ENCODE measurements around the gene ALKBH3.

Gene ALKBH3

DNA sequence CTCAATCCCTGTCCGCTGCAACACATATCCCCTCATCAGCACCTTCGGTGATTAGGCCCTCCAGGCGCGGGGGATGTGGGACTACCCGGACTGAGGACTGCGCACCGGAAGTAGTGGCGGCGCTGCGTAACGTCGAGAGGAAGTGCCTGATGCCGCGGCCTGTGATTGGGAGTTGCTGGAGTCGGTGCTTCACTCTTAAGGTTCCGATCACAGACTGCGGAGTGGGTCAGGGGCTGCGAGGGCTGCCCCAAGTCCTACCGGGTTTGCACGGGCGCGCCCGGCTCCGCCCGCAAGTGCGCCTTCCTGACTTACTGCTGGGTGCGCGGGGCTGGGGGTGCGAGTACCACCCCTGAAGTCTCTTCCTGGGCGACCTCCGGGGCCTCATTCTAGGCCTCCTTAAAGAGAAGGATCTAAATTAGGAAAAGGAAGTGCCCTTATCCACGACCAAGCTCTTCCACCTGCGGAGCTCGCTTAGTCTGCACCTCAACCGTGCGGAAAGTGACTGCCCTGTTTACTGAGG, at the start of gene ALKBH3:
Gene ALKBH3 (plus strand): TSS at position 192 of the 520 bp plus-strand sequence. CDS start 1,822 bp downstream, outside the sequence.
- DNase-seq: peak; percentile 94

DNA sequence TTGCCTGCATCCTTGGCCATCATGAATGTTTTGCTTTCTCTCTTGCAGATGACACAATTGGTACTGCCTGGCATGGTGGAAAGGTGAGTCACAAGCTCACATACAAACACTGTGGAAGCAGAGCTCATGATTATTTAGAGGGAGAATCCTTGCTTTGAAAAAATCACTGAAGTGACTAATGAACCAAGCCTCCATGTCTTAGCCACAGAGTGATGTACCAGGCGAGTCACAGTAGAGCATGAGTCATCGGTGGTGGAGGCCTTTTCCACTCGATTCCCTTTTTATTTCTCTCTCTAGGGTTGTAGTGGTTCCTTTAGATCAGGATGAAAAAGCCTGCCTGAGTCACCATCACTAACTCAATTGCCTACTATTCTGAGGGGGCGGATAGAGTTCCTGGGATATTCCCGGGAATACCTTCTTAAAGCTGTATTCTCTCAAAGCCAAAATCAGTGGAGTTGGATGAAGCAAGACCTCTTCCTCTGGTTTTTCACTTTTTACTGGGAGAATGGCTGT, 49.6 kb upstream of the ALKBH3 start:
- DNase-seq: peak; percentile 74

DNA sequence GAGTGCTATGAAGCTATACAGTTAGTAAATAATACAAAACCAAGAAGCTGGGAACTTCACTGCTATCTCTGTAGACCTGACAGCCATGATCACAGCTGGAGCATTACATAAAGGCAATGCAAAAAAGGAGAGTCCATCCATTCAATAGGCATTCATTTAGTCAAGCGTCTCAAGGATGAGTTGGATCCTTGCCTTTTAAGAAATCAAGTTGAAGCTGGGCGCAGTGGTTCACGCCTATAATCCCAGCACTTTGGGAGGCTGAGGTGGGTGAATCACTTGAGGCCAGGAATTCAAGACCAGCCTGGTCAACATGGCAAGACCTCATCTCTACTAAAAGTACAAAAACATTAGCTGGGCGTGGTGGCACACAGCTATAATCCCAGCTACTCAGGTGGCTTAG, 48.1 kb upstream of the ALKBH3 start:
- no peak for DNase-seq

DNA sequence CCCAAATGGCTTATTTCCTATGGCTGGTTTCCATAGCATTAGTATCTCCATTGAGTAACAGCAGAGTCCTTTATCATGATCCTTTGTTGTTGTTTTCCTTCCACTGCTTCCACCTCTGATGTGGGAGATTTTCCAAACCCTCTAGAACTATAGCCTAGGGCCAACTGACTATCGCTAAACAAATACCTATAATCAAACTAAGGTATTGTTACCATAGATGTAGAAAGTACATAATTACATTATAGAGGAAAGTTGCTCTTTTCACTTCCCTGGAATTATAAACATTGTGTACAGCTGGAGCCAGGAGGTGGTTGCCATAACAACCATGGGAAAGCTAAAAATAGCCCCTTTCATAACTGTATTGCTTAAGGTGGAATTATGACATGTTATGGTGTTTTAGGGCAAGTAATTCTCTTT, 47.0 kb upstream of the ALKBH3 start:
- DNase-seq: no peak

DNA sequence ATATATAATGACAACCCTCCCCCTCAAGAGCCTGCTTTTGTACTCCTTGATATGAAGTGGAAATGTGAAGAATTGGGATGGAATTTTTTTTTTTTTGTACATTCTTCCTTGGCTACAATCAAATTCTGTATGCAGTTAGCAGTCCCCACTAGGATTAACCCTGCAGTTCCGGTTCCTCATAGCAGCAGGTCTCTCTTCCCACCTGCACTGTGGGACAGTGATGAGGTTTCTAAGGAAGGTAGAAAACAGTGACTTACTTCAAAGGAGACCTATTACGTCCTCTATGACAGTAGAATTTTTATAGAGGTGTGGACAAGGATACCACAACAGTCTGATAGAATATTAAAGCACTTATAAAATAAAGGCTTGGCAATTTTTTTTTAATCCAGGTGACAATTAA, 46.3 kb upstream of the ALKBH3 start:
- DNase-seq: no peak

DNA sequence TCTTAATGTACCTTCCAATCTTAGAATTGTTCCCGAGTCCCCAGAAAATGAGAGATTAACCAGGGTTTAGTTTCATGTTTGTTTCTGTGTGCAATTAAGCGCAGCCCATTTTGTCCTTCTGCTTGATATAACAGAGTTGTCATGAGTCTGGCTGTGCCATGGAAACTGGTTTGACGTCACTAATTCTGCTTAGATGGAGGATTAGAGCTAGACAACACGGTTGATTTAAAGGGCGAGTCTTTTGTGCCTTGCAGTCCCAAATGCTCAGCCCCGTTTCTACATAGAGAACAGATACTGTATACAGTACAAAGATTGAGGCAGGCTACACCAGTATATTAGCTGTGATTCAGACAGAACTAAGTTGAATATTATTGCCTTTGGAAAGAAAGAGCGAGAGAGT, 45.5 kb upstream of the ALKBH3 start:
- no peak for DNase-seq

DNA sequence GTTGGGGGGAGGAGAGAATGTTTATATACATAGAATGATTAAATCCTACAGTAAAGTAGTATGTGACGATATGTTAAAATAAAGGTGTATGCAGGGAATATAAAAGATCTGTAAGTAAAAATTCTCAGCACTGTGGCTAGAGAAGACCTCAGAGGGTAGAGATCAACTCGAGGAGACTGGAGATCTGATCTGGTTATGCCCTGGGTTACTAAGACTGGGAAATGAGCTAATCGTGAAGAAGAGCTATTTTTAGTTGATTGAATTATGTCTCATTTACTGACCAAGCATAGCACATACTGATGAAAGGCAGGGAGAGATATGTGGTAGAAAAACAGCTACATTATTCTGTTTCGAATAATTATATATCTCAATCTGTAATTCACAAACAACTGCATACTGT, 42.8 kb upstream of the ALKBH3 start:
- no peak for DNase-seq

DNA sequence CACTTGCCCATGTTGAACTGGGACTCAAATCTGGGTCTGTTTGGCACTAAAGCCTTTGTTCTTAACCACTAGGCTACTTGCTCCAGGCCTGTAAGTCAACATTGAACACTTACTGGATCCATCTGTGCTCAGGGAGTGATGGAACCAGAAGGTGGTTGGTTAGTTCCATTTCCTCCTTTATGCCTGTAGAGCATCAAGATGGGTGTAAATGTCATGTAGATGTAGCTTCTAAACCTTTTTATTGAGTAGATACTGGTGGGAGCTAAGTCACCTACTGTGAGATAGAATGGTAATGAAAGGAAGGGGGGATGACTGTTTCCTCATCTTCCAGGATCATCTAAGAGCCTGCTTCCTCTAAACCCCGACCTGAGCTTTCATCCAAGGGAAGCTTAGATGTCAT, 38.6 kb upstream of the ALKBH3 start:
- DNase-seq: no peak

DNA sequence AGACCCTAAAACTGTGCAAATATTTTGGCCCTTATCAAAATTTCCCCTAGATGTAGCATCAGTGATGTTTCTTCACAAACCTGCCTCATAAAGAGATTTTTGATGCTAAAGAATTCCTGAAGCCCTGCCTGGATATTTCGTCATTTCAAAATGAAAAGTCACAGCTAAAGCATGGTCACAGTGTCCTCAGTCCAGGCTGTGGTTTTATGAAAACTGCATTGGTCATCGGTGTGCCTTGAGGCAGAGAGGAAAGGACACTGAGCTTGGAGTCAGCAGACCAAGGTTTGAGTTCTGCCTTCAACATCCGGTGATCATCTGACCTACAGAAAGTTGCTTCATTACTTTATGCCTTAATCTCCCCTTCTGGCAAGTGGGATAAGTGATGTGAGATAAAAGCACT, 34.8 kb upstream of the ALKBH3 start:
- no peak for DNase-seq

DNA sequence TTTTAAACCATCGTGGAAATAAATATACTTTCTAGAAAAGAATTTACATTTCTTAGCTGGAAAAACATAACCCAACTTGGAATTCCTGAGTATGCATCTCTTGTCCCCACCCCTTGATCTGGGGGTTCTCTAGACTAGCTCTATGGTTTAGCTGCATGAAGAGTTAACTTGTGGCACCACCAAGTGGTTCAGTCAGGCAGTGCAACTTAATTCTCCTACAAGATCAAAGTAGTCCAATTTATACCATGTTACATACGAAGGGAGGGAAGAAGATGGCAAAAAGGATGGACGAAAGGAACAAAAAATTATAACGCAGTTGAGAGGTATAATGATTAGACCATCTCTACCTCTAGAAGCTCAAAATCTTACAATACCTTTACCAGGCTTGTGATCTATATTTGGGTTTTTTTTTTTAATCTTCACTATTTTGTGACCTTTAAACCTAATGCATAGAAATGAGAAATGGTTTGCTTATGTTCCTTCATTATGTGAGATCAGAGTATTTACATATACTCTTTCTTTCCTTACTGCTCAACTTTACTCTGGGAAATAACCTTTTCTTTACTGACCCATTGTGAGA, 28.5 kb upstream of the ALKBH3 start:
- peak; percentile 76 for DNase-seq

DNA sequence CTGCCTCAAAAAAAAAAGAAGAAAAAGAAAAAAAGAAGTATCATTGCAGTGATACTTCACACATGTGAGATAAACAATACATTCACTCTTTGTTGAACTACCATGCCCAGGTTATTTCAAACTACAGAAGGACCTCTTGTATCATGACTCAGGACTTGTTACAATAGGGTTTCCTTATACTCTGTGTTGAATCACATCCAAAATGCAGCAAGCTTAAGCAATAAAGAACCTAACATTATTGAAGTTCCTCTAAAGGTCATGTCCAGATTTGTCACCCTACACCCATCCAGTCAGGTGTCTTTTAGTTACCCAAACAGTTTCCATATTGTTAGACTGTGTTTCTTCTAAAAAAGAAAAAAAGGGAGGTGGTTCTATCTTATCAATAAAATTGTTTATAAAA, 26.9 kb upstream of the ALKBH3 start:
- no peak for DNase-seq

DNA sequence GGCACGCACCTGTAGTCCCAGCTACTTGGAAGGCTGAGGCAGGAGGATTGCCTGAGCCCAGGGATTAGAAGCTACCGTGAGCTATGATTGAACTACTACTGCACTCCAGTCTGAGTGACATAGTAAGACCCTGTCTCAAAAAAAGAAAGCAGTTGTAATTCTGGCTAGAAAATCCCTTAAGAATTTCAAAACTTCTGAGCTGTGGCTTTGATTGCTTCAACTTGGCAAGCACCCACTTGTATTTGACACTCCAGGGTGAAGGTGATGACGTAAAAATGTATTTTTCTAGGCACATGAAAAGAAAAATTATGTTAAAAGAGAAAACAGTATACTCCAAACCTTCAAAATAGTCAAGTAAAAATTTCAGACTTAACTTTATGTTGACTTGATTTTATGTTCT, 23.6 kb upstream of the ALKBH3 start:
- no peak for DNase-seq

DNA sequence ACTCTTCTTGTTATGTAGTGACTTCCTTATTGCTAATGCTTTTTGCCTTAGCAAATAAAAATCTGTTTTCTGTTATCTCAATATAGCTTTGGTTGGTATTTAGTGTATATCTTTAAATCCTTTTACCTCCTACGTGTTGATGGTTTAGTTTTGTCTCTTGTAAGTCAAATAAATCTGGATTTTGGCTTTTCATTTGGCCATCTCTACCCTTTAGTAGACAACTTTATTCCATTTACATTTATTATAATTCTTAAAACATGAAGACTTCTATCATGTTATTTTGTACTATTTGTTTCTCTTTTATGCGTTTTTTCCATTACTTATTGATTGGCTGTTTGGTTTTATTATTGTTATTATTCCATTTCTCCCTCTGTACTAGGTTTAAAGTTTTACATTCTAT, 19.5 kb upstream of the ALKBH3 start:
- no peak for DNase-seq

DNA sequence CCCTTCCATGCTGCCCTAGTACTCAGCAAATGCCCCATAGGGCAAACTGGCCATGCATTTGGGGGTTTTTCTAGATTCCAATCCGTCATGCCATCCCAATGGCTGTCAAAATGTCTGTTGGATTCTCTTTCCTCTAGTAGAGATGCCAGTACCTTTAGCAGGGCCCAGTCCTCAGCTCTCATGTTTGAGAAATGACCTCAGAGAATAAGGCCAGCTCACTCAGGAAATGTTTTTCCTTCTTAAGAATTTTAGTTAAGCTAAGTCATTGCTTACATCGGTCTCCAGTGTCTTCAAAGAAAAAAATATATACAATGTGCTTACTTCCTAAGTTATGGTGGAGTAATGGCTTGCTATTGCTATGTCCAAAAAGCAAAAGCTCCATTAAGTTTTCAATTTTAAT, 14.1 kb upstream of the ALKBH3 start:
- no peak for DNase-seq

DNA sequence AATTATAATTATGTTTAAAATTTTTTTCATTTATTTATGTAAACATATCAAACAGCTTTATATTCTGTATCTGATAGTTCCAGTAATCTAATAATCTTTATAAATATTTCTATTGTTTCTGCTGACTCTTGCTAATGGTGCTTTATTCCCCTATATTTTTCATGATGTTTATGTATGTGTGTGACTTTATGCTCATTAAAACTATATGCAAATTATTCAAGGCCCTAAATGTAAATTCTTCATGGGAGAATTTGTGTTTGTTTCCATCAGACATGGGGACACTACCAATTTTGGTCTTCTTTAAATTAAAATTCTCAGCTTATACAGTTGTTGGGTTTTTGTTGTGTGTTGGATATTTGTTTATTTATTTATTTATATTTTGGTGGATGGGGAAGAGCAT, 13.7 kb upstream of the ALKBH3 start:
- no peak for DNase-seq

DNA sequence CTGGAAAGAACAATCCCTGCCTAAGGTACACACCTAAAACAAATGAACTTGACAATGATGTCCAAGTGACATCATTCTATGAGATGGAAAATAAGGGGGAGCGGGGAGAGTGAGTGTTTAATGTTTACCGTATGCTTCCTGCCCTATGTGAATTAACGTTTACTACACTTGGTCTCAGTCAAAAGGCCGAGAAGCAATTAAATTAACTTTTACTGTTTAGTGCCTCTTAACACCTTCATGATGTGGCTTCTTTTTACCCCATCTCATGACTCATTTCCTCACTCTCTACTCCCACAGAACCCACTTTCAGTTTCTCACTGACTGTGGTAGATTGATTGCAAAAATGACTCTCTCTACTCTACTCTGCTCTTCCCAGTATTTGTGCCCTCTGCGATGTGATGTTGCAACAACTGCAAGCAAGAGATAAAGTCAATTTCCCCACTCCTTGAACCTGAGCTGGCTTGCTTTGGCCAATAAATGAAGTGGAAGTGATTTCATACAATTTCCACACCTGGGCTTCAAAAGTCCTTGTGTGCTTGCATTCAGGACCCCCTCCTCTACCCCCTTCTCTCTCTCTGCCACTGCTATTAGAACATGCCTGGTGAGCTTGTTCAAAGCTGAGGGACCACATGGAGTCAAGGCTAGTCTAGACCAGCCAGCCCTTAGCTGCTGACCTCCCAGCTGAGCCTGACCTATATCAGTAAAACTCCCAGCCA, 11.6 kb upstream of the ALKBH3 start:
- DNase-seq: peak; percentile 40

DNA sequence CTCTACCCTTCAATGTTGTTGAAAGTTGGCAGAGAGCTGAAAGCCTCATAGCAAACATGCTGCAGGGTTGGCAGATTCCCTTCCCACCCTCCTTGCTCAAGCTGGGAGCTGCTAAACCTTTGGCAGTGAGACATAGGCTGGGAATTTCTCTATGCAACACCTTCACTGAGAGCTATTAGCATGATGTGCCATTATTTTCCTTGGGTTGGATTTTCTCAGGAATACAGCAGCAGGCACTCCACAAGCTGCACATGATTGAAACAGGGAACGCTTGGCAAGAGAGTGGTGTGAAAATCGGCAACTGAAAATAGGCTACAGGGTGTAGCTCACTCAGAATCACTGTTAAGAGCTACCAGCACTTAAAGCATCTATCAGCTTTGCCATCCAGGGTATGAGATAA, 9.6 kb upstream of the ALKBH3 start:
- no peak for DNase-seq

DNA sequence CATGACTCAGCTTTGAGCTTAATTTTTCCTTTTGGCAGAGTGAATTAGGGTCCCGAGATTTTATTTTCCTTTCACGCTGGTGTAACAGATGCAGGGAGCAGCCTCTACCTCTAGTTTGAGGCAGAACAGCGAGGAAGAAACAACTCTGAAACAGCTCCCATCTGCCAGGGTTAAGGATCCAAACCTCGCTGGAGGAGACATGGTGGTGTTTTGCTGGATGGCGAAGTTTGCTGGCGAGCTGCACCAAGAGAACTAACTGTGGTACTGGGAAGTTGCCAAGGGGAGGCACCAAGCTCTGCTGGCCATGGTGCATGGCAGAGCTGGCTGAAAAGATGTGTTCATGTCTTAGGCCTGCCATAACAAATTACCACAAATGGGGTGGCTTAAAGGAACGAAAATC, 7.6 kb upstream of the ALKBH3 start:
- no peak for DNase-seq

DNA sequence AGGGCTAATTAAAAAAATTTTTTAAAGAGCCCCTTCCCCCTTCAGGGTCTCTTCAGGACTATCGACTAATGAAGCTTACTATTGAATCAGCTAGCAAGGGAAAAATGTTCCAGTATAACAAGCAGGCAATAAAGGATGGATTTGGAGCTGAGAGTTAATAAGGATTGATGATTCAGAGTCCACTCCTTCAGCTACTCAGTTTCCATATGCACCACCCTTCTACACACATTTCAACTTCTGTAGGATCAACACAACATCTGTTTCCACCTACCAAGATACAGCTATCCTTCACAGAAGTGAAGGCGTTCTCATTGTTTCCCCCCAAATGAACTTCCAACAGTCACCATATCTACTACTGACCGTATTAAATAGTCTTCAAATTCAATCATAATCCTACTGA, 6.6 kb upstream of the ALKBH3 start:
- no peak for DNase-seq

DNA sequence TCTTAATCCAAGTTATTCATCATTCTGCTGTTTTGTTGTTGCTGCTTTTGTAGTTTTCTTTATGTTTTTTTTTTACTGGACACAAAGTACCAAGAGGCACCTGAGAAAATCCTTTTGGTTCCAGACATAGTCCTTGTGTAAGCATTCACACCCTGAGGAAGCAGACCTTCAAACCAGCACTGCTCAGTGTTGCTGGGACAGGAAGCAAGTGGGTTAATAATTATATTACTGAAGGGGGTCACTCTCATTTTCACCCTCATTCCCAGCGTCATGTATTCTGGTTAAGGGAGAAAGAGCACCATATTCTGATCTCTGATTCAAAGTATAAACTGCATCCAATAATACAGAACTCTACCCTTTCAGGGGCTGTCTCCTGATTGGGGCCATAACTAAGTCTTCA, 5.9 kb upstream of the ALKBH3 start:
- DNase-seq: no peak

DNA sequence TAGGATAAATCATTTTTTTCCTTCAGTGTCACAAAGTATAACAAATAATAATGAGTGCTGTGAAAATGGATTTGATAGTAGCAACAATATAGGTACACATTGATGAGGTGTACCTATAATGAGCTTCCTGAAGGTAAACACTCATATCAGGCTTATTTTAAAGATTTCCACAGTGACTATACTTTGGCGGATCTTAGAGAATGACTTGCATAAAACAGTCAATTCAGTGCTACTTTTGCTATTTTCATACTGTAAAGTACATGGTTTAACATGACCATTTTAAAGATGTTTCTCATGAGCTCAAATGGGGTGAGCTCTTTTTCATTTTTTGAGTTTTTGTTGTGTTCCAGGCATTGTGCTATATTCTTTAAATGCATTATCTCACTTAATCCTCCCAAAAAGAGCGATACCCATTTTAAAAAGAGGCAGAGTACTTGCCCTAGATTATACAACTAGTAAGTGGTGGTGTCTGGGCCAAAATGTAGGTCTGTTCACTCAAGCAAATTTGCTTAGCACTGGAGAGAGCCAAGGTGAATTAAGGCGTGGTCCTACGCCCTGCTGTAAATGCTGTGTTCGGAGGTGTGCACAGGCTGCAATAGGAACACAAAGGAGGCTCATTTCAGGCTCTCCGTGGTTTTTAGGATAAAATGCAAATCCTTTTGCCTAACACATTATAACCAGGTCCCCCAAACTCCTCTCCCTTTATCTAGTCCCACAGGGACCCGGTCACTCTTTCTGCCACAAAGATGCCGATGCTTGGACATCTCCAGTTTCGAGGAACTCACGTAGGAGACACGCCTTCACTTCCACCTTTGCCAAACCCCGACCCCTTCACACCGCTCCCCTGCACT, 617 bp upstream of the ALKBH3 start:
- DNase-seq: no peak

DNA sequence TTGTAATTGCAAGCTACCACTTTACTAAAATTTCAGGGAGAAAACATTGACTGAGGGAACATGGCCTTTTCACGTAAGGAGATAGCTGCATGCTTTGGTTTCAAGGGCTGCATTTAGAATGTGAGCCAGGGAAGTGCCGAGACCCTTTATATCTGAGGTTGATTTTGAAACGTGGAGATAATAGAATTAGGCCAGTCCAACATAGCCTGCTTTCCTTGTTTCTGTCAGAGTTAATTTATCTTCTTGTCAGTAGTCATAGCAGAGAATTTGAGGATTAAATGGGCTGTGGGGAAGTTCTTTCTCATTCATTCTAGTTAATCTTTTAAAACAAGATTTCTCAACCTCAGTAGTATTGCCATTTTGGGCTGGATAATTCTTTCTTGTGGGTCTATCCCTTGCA, 12.2 kb downstream of the ALKBH3 start:
- no peak for DNase-seq

DNA sequence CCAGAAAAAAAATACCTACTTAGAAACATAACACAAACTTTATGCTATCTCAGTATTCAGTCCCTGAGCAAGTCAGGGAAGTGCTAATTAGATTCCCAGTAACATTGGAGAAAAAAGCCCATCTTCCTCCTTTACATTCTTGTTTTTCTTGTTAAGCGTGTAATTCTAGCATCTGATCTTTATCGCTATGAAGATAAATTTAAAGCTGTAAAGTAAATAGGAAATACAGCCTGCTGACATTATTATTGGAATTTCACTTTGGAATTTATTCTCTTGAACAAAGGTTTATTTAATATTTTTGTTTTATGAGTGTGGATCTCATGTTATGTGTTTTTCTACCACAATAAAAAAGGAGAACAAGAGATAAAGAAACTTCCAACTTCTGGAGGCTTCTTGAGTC, 13.9 kb downstream of the ALKBH3 start:
- no peak for DNase-seq

DNA sequence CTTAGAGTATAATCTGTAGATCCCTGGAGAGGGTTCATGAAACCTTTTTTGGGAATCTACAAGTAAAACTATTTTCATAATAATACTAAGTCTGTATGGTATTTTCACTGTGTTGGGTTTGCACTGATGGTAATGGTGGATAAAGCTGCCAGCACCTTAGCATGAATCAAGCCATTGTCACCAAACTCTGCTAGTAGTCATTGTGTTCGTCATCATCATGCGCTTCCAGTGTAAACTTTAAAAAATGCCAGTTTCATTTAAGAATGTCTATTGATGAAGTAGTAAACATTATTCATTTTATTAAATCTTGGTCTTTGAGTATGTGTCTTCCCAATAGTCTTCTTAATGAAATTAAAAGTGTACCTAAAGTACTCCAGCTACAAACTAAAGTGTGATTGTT, 15.0 kb downstream of the ALKBH3 start:
- no peak for DNase-seq
